Spleen (tissue), 7 donors: Measurements from ENCODE around the gene KRABD2.

Source experiments
- POLR2A ChIP-seq, 3 donors: fragments of 450-650 bp; IDR thresholded peaks; one replicate each; pipeline ENCODE4 v1.5.1; 2017; ENCODE audit warnings: antibody characterized with exemption in 3 of 3, mild to moderate bottlenecking in 1 of 3
- TF ChIP-seq, protein P1 (sequence below), 11 experiments: fragments of 200-600 bp in 7 of 11; fragments of 450-650 bp in 4 of 11; sonication (generic) in 4 of 11; IDR thresholded peaks in 8 of 11; conservative IDR thresholded peaks in 3 of 11; 1 replicate in 7 of 11; 2 replicates in 4 of 11; pipeline versions ENCODE4 v1.4.0 to v1.8.0; 2016 to 2021; ENCODE audit warnings: antibody characterized with exemption in 11 of 11, inconsistent platforms in 4 of 11, mild to moderate bottlenecking in 1 of 11
- donor health status: DM: no; HTN: no; CAD: no; lungs with moderate emphysema.
- donor health status: DM: no; HTN: no; CAD: no.
- donor health status: DM: no; HTN: no; CAD: no.

DNA sequence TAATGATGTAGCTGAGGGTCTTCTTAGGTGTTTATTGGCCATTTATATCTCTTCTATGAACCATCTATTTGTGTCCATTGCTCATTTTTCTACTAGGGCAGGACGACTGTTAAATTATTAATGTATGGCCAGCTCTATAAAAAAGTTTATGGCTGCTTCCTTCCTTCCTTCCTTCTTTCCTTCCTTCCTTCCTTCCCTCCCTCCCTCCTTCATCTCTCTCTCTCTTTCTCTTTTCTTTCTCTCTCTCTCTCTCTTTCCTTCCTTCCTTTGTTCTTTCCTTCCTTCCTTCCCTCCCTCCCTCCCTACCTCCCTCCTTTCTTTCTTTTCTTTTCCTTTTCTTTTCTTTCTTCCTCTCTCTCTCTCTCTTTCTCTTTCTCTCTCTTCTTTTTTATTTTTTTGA, 42.0 kb upstream of the KRABD2 start:
- TF ChIP-seq, protein P1, sequence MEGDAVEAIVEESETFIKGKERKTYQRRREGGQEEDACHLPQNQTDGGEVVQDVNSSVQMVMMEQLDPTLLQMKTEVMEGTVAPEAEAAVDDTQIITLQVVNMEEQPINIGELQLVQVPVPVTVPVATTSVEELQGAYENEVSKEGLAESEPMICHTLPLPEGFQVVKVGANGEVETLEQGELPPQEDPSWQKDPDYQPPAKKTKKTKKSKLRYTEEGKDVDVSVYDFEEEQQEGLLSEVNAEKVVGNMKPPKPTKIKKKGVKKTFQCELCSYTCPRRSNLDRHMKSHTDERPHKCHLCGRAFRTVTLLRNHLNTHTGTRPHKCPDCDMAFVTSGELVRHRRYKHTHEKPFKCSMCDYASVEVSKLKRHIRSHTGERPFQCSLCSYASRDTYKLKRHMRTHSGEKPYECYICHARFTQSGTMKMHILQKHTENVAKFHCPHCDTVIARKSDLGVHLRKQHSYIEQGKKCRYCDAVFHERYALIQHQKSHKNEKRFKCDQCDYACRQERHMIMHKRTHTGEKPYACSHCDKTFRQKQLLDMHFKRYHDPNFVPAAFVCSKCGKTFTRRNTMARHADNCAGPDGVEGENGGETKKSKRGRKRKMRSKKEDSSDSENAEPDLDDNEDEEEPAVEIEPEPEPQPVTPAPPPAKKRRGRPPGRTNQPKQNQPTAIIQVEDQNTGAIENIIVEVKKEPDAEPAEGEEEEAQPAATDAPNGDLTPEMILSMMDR (IDR thresholded peaks at IDR 0.05 in 8 of 11, conservative IDR thresholded peaks at IDR 0.05 in 3 of 11), result no peak
- TF ChIP-seq POLR2A (IDR thresholded peaks at IDR 0.05), result no peak
